ENCODE data around the gene TMPRSS2.

TMPRSS2 gene

GRCh38 chr21:41446586-41446985 lies 61.4 kb downstream of the TMPRSS2 start:
- DNase-seq, result no peak

- DNase-seq, result no peak
These were observed 62.5 kb downstream of the TMPRSS2 start for GRCh38 chr21:41445465-41445862.

GRCh38 chr21:41444703-41445464 lies 63.1 kb downstream of the TMPRSS2 start:
- no peak for DNase-seq

- DNase-seq, result no peak
These were observed 64.4 kb downstream of the TMPRSS2 start for GRCh38 chr21:41443562-41443961.

- DNase-seq, result no peak
These were observed 65.3 kb downstream of the TMPRSS2 start for GRCh38 chr21:41442481-41443186.

- no peak for DNase-seq
These were observed 66.4 kb downstream of the TMPRSS2 start for GRCh38 chr21:41441546-41441945.

- DNase-seq, result no peak
These were observed 68.7 kb downstream of the TMPRSS2 start for GRCh38 chr21:41439248-41439647.

- no peak for DNase-seq
These were observed 69.4 kb downstream of the TMPRSS2 start for GRCh38 chr21:41438425-41439113.

- DNase-seq, result no peak
These were observed 70.2 kb downstream of the TMPRSS2 start for GRCh38 chr21:41437729-41438128.

- DNase-seq, result no peak
These were observed 72.3 kb downstream of the TMPRSS2 start for GRCh38 chr21:41435706-41436105.

GRCh38 chr21:41433566-41433965 lies 74.4 kb downstream of the TMPRSS2 start:
- DNase-seq, result no peak

GRCh38 chr21:41432562-41433460 lies 75.1 kb downstream of the TMPRSS2 start:
- DNase-seq, result no peak

- DNase-seq, result no peak
These were observed 76.0 kb downstream of the TMPRSS2 start for GRCh38 chr21:41431788-41432548.

GRCh38 chr21:41429925-41430491 lies 78.0 kb downstream of the TMPRSS2 start:
- DNase-seq, result no peak

GRCh38 chr21:41429305-41429704 lies 78.7 kb downstream of the TMPRSS2 start:
- DNase-seq, result no peak

GRCh38 chr21:41428847-41429246 lies 79.1 kb downstream of the TMPRSS2 start:
- no peak for DNase-seq

GRCh38 chr21:41428311-41428710 lies 79.6 kb downstream of the TMPRSS2 start:
- no peak for DNase-seq

GRCh38 chr21:41427556-41427955 lies 80.4 kb downstream of the TMPRSS2 start:
- no peak for DNase-seq

GRCh38 chr21:41426676-41427404 lies 81.1 kb downstream of the TMPRSS2 start:
- peak; percentile 13 for DNase-seq

GRCh38 chr21:41425954-41426675 lies 81.8 kb downstream of the TMPRSS2 start, which contains the start of gene MX1:
MX1 (plus strand) TSS chr21:41426239; CDS start chr21:41432071, 5,832 bp downstream.
- peak; percentile 87 for DNase-seq

Measured in stimulated activated CD4-positive, alpha-beta T cell treated with anti-CD3 and anti-CD28 coated beads, Interleukin-1b, Interleukin-23, amount 100 ng/mL, for 48 hours (primary cell).